ENCODE results near the gene GPC6.

DNA sequence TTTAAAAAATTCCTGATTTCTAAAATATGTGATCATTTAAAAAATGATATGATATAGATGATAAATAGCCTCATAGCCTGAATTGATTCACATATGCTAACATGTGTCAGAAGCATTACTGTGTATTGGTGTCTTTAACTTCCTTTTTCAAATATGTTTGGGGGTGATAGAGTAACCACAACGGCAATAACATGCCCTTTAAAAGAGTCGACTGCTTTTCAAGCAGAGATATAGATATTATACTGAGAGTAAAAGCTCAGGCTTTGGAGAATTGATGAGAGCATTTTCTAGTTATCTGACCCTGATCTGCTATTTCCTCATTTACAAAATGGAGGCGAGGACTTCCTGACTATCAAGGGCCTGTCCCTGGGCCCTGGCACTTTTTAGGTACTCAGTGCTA is 992.3 kb downstream of the GPC6 start:
- TF ChIP-seq, protein P1, sequence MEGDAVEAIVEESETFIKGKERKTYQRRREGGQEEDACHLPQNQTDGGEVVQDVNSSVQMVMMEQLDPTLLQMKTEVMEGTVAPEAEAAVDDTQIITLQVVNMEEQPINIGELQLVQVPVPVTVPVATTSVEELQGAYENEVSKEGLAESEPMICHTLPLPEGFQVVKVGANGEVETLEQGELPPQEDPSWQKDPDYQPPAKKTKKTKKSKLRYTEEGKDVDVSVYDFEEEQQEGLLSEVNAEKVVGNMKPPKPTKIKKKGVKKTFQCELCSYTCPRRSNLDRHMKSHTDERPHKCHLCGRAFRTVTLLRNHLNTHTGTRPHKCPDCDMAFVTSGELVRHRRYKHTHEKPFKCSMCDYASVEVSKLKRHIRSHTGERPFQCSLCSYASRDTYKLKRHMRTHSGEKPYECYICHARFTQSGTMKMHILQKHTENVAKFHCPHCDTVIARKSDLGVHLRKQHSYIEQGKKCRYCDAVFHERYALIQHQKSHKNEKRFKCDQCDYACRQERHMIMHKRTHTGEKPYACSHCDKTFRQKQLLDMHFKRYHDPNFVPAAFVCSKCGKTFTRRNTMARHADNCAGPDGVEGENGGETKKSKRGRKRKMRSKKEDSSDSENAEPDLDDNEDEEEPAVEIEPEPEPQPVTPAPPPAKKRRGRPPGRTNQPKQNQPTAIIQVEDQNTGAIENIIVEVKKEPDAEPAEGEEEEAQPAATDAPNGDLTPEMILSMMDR (IDR thresholded peaks at IDR 0.05; ENCODE audit: extremely low read depth in 1 of 2, insufficient read depth in 1 of 2, low read depth in 1 of 2, low read length in 2 of 2), result no peak
- TF ChIP-seq POLR2A (IDR thresholded peaks at IDR 0.05; ENCODE audit: low read depth, low read length), result no peak

All from endothelial cell of umbilical vein (primary cell).